ENCODE results near the gene CTTNBP2NL.

- TF ChIP-seq SMC3 (IDR thresholded peaks at IDR 0.05; ENCODE audit: borderline replicate concordance, low read length) = no peak
- TF ChIP-seq, protein P1, sequence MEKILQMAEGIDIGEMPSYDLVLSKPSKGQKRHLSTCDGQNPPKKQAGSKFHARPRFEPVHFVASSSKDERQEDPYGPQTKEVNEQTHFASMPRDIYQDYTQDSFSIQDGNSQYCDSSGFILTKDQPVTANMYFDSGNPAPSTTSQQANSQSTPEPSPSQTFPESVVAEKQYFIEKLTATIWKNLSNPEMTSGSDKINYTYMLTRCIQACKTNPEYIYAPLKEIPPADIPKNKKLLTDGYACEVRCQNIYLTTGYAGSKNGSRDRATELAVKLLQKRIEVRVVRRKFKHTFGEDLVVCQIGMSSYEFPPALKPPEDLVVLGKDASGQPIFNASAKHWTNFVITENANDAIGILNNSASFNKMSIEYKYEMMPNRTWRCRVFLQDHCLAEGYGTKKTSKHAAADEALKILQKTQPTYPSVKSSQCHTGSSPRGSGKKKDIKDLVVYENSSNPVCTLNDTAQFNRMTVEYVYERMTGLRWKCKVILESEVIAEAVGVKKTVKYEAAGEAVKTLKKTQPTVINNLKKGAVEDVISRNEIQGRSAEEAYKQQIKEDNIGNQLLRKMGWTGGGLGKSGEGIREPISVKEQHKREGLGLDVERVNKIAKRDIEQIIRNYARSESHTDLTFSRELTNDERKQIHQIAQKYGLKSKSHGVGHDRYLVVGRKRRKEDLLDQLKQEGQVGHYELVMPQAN (conservative IDR thresholded peaks at IDR 0.05) = no peak
- no peak for TF ChIP-seq JUNB (IDR thresholded peaks at IDR 0.05)
- no peak for TF ChIP-seq HCFC1 (IDR thresholded peaks at IDR 0.05; ENCODE audit: low read length)
- TF ChIP-seq POLR2A (IDR thresholded peaks at IDR 0.05; ENCODE audit: low read depth, low read length) = no peak
Observed at GRCh38 chr1:112460615-112461014, 64.6 kb downstream of the CTTNBP2NL start.
